Smooth muscle cell (in vitro differentiated cells): ENCODE data around the gene CA10. TPM values are rescaled to one million over a fixed set of nuclear protein-coding genes. Genes with fewer than 3 reads are reported as not detected.
A peak's percentile ranks its signal among the peaks of the same experiment; 100 is the strongest.

Experiments
- DNase-seq: peaks from one replicate; lab custom pipeline; 2025; ENCODE audit not compliant: unreplicated experiment; lab: John Stamatoyannopoulos, UW
- H2AFZ ChIP-seq: fragments of 200-600 bp; sonication (generic); 2 replicates; pipeline ENCODE4 v1.6.0; 2016; ENCODE audit warnings: antibody characterized with exemption, low read depth, mild to moderate bottlenecking
- H3F3A ChIP-seq: fragments of 200-600 bp; sonication (generic); 2 replicates; pipeline ENCODE4 v1.6.0; 2017; ENCODE audit warnings: antibody characterized with exemption, low read depth
- H3K27ac ChIP-seq: fragments of 200-600 bp; sonication (generic); 2 replicates; pipeline ENCODE4 v1.5.1; 2016; ENCODE audit warnings: low read depth, mild to moderate bottlenecking
- H3K27me3 ChIP-seq: fragments of 200-600 bp; sonication (generic); 2 replicates; pipeline ENCODE4 v1.6.1; 2016; ENCODE audit warnings: low read depth, mild to moderate bottlenecking
- H3K36me3 ChIP-seq: fragments of 200-600 bp; sonication (generic); 2 replicates; pipeline ENCODE4 v1.5.1; 2016; ENCODE audit warnings: low read depth
- H3K4me1 ChIP-seq: fragments of 200-600 bp; sonication (generic); 2 replicates; pipeline ENCODE4 v1.5.1; 2016; ENCODE audit warnings: low read depth
- H3K4me2 ChIP-seq: fragments of 200-600 bp; sonication (generic); 2 replicates; pipeline ENCODE4 v1.6.0; 2016; ENCODE audit warnings: mild to moderate bottlenecking
- H3K4me3 ChIP-seq: fragments of 200-600 bp; sonication (generic); 2 replicates; pipeline ENCODE4 v1.5.1; 2016; ENCODE audit warnings: mild to moderate bottlenecking
- H3K79me2 ChIP-seq: fragments of 200-600 bp; sonication (generic); 2 replicates; pipeline ENCODE4 v1.6.0; 2016; ENCODE audit warnings: low read depth, mild to moderate bottlenecking
- H3K9ac ChIP-seq: fragments of 200-600 bp; sonication (generic); 2 replicates; pipeline ENCODE4 v1.6.0; 2016; ENCODE audit warnings: low read depth
- H3K9me3 ChIP-seq: fragments of 200-600 bp; sonication (generic); replicated peaks from 2 replicates; pipeline ENCODE4 v1.5.1; 2016; ENCODE audit warnings: low read depth
- H4K20me1 ChIP-seq: fragments of 200-600 bp; sonication (generic); 2 replicates; pipeline ENCODE4 v1.6.0; 2016; ENCODE audit warnings: low read depth
- CTCF ChIP-seq: fragments of 200-600 bp; sonication (generic); IDR thresholded peaks from 2 replicates; pipeline ENCODE4 v1.5.1; 2017; ENCODE audit warnings: borderline replicate concordance, mild to moderate bottlenecking, antibody characterized with exemption; ENCODE audit not compliant: insufficient read depth, poor library complexity, severe bottlenecking
- WGBS: methylation state at CpG from one replicate; pipeline ENCODE4 v1.1.7; 2016; ENCODE audit warnings: low lambda C conversion rate; 5-methylcytosine and 5-hydroxymethylcytosine counted together
- polyA plus RNA-seq: library from polyadenylated mRNA; unstranded; fragments of >200 nt; fragmentation: Nextera tagmentation; extraction: Ambion mirVana; gene quantifications from 2 replicates; pipeline ENCODE4 v1.2.1, GENCODE V29; 2016
- total RNA-seq: library from RNA; depleted of rRNA; stranded (reverse); fragments of >200 nt; gene quantifications from 2 replicates; pipeline ENCODE4 v1.2.3, GENCODE V29; 2014

The CA10 gene
- total and polyA plus RNA-seq, 2 experiments from 2014 or later = 0.54 TPM; not detected in 1

GRCh38 chr17:51764387-51764971 is 394.0 kb downstream of the CA10 start:
- H2AFZ ChIP-seq = no peak overlapping the region
- 26% methylated on average over 4 of the region's 4 CpGs for WGBS
- DNase-seq = no peak

GRCh38 chr17:51763058-51763457 is 395.5 kb downstream of the CA10 start:
- WGBS = 67% methylated on average over 3 of the region's 3 CpGs
- DNase-seq = no peak
- Histone ChIP-seq H3K79me2 (no peaks in the 10 kb centered on the region), H3K9ac (no peak overlapping the region), H2AFZ (no peak overlapping the region), H3F3A (no peaks in the 10 kb centered on the region), H3K36me3 (no peaks in the 10 kb centered on the region), H3K27ac (no peak overlapping the region), H3K4me3 (no peak overlapping the region), H3K9me3 (no peaks in the 10 kb centered on the region), H3K4me2 (no peak overlapping the region), H3K27me3 (peaks cover 23% of the 10 kb centered on the region), H3K4me1 (no peaks in the 10 kb centered on the region), H4K20me1 (no peaks in the 10 kb centered on the region)
- no peak for TF ChIP-seq CTCF

More at GRCh38 chr17:51764387-51764971, 394.0 kb downstream of the CA10 start:
- H3K36me3 ChIP-seq = no peaks in the 10 kb centered on the region
- H3K4me2 ChIP-seq = no peak overlapping the region
- H3K79me2 ChIP-seq = no peaks in the 10 kb centered on the region
- H3K4me3 ChIP-seq = no peak overlapping the region
- no peaks in the 10 kb centered on the region for H3K9me3 ChIP-seq
- peak; percentile 86 for TF ChIP-seq CTCF
- no peak overlapping the region for H3K9ac ChIP-seq
- H3F3A ChIP-seq = no peaks in the 10 kb centered on the region
- no peaks in the 10 kb centered on the region for H4K20me1 ChIP-seq
- H3K4me1 ChIP-seq = no peaks in the 10 kb centered on the region
- H3K27me3 ChIP-seq = peaks cover 23% of the 10 kb centered on the region
- H3K27ac ChIP-seq = no peak overlapping the region

GRCh38 chr17:51761105-51761504 is 397.4 kb downstream of the CA10 start:
- 83% methylated on average over 1 of the region's 1 CpG for WGBS
- H3K4me3 ChIP-seq = no peak overlapping the region

More at GRCh38 chr17:51761105-51761504, 397.4 kb downstream of the CA10 start:
- no peaks in the 10 kb centered on the region for H3K79me2 ChIP-seq
- no peaks in the 10 kb centered on the region for H3K4me1 ChIP-seq
- no peak for DNase-seq
- H3K27me3 ChIP-seq = peaks cover 23% of the 10 kb centered on the region
- H3K36me3 ChIP-seq = no peaks in the 10 kb centered on the region
- no peaks in the 10 kb centered on the region for H3K9me3 ChIP-seq
- no peak for TF ChIP-seq CTCF
- no peak overlapping the region for H2AFZ ChIP-seq
- no peak overlapping the region for H3K9ac ChIP-seq
- H4K20me1 ChIP-seq = no peaks in the 10 kb centered on the region
- H3K27ac ChIP-seq = no peak overlapping the region
- H3K4me2 ChIP-seq = no peak overlapping the region
- no peaks in the 10 kb centered on the region for H3F3A ChIP-seq
